ENCODE measurements around the gene SEMA5B.

GRCh38 chr3:122936986-122937385 lies 90.6 kb downstream of the SEMA5B start:
- TF ChIP-seq CTCF (IDR thresholded peaks at IDR 0.05; ENCODE audit: low read depth, low read length, missing input control) (no peak), EGR1 (IDR thresholded peaks at IDR 0.05; ENCODE audit: low read depth in 2 of 2) (no peak), YY1 (IDR thresholded peaks at IDR 0.05) (no peak), TAF1 (conservative IDR thresholded peaks at IDR 0.05) (no peak), JUND (IDR thresholded peaks at IDR 0.05) (no peak), MAX (IDR thresholded peaks at IDR 0.05) (no peak), RAD21 (IDR thresholded peaks at IDR 0.05) (no peak), REST (IDR thresholded peaks at IDR 0.05) (no peak), FOXA1 (IDR thresholded peaks at IDR 0.05) (no peak), SP1 (IDR thresholded peaks at IDR 0.05) (no peak), ZBTB33 (IDR thresholded peaks at IDR 0.05) (no peak)

Data from liver (tissue), 3 donors.